ENCODE results near the gene H2AZ1.

The H2AZ1 gene

DNA sequence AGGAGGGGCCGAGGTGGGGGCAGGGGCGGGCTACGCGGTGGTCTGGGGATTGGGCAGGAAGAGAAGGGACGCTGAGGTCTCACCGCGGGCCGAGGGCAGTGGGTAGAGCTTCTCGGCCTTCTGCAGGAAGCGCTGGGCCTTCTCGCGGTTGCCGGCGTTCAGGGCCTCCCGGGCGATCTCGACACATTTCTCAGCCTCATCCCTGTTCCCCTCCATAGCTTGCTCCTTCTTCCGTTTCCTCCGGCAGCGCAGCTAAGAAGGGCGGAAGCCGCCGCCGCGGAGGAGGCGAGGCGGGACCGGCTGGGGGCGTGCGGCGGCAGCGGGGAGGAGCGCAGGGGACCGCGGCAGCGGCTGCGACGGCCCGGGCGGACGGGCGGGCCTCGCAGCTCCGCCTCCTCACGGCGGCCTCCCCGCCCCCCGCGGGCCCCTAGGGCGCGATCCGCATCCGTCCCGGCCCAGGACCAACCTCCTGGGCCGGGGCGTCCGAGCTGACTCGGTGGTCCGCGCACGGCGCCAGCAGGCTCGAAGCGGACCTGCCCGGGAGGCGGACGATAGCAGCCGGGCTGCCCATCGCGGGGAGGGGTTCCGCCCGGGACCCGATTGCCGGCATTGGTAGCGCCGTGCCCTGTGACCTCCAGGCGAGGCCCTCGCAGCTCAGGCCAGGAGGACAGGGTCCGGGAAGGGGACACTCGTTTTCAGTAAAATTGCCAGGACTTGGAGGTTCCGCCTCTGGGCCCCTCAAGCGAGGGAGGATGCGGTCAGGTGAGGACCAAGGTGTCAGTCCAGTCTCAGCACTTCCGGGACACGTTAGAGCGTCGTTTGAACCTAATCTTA, 3.5 kb downstream of the H2AZ1 start, which contains the start of gene DNAJB14:
Gene DNAJB14 (minus strand): TSS at position 263 of the 834 bp plus-strand sequence. CDS start 47 bp downstream, at position 216.
- no peak for DNase-seq (ENCODE audit: low read depth)

DNA sequence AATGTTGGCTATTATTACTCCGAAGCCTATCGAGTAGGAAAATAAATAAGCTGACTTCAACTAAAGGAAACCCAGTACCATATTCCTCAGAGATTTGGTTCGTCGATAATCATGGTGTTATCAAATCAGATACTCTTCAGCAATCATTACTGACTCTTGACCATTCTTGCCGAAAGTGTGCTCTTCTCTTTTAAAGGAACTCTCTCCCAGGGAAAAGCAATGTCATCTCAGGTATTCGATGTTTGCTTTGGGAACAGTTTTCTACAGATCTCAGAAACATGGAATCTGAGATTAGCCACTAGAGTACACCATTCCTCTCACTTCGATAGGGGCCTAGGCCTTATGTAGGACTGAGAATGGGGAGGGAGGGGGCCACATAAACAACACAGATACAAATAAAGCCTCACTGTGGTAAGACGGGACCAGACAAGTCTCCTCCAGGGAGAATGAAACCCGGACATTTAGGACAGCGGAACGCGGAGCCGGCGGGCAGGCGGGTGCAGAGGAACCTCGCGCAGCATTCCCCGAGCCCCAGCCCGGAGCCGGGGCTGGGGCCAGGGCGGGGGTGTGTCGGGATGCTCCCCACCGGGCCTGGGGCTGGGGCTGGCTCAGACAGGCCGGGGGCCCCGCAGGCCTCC, 4.2 kb downstream of the H2AZ1 start:
- DNase-seq (ENCODE audit: low read depth), result no peak

DNA sequence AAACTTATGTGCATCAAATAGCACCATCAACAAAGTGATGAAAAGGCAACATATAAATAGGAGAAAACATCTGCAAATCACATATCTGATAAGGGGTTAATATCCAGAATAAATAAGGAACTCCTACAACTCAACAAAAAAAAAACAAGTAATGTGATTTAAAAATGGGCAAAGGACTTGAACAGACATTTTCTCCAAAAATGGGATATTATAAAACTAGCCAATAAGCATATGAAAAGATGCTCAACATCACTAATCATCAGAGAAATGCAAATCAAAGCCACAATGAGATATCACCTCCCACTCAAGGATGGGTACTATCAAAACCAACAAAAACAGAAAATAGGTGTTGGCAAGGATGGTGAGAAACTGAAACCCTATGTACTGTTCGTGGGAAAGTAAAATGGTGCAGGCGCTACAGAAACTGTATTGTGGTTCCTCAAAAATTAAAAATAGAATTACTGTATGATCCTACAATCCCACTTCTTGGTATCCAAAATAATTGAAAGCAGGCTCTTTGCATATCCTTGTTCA, 6.1 kb downstream of the H2AZ1 start:
- DNase-seq (ENCODE audit: low read depth), result no peak

DNA sequence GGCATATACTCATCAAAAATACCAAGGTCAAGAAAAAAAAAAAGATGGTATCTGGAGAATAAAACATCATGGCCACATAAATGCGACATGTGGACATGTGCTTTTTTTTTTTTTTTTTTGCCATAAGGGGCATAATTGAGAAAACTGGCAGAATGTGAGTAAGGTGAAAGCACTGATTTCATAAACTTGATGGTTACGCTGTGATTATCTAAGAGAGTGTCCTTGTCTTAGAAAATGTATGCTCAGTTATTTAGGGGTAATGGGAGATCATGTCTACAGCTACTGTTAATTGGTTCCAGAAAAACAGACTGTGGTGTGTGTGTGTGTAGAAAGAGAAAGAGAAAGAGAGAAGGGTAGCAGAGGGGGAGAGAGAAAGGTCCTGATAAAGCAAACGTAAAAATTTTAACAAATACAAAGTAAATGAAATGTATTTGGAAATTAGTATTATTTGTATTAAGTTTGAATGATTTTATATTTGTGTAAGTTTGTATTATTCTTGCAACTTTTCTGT, 11.8 kb downstream of the H2AZ1 start:
- DNase-seq (ENCODE audit: low read depth), result no peak

DNA sequence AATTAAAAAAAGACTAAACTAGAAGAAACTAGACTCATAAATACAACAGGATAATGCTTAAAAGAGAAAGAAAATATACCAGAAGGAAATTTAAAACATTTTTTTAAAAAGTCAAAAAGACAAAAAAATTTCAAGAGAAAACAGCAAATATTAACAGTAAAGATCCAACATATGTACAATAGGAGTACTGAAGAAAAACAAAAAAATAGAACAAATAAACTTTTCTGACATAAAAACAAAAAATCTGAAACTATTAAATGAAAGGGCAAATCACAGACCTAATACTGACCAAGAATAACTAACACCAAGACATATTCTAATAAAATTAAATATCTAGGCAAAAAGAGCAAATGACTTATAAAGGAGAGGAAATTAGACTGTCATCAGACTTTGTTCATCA, 15.2 kb downstream of the H2AZ1 start:
- DNase-seq (ENCODE audit: low read depth), result no peak

DNA sequence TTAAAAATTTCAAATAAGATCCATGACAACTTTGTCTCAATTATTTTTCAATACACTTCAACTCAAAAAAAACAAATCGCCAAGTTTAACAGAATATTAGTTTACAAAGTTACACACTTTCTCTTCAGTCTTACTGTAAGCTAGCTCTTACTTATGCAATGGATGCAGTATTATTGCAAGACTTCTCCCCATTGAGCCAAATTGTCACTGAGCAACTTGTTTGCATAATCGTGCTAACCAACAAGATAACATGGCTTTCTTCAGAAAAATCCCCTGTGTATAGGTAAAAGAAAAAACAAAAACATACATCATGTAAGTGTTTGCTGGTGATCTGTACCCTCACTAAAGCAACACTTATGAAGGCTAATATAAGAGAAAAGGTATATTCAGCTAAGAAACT, 22.5 kb downstream of the H2AZ1 start:
- no peak for DNase-seq (ENCODE audit: low read depth)

DNA sequence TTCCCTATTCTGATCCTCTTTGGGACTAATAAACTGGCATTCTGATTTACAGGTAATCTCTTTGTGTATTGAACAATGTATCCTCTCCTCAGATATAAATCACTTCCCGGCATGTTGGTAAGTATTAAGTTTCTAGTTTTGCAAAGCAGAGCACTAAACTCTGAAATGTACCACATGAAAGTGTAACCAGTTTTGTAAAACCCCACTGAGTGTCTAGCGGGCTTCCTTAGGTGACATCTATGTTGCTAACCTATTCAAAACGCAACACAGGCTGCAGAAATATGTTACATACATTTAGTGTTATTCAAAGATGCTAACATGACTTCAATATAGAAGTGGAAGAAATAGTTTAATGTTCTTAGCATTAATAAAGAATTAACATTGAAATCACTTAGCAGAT, 28.9 kb downstream of the H2AZ1 start:
- DNase-seq (ENCODE audit: low read depth), result no peak

DNA sequence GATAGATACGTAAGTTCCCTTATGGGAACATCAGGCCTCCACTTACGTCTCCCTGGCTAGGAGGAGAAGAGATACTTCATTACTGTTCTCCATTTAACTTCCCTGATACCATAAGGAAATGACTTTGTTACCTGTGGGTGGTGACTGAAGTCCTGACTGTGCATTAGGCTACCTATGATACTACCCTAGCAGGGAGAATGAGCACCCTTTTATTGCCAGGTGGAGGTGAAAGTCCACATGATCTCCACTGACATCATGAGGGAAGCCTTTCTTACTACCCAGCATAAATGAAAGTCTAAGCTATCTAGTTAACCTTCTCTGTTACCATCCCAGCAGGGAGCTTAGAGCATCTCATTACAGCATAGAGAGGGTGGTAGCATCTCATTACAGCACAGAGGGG, 31.4 kb downstream of the H2AZ1 start:
- DNase-seq (ENCODE audit: low read depth), result no peak

DNA sequence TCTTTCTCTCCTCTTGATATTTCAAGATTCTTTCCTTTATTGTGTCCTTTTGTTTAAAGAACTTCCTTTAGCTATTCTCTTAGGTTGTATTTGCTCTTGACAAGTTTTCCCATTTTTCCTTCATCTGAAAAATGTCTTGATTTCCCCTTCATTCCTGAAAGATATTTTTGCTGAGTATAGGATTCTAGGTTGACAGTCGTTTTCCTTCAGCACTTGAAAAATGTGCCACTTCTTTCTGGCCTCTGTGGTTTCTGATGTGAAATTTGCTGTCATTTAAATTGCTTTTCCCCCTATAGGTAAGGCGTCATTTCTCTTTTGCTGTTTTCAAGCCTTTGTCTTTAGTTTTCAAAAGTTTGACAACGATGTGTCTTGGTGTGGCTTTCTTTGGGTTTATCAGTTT, 32.5 kb downstream of the H2AZ1 start:
- DNase-seq (ENCODE audit: low read depth), result no peak

DNA sequence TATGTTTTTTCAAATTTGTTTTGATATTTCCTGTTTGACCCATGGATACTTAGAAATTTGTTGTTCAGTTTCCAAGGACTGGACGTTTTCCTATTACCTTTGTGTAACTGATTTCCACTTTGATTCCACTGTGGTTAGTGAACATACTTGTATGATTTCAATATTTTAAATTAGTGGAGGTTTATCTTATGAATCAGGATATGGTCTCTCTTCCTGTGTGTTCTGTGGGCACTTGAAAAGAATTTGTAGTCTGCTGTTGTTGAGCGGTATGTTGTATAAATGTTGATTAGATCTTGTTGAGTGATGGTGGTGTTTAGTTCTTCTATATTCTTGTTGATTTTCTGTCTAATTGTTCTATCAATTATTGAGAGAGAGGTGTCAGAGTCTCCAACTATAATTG, 34.6 kb downstream of the H2AZ1 start:
- DNase-seq (ENCODE audit: low read depth), result no peak

Measured in GM04503 (cell line).